Endothelial cell of umbilical vein (primary cell): ENCODE data around the gene OR51E2. TPM values are rescaled to one million over a fixed set of nuclear protein-coding genes. Genes with fewer than 3 reads are reported as not detected.

Experiments used
- BruUV-seq: library from RNA; stranded (reverse); fragments of 400-500 nt; replicated peaks from 2 replicates; lab custom pipeline; 2021; lab: Mats Ljungman, UMichigan
- CTCF ChIA-PET: fragments of 300-600, 350-600 bp; sonication (Branson Sonifier 250); formaldehyde crosslinking; loops from one replicate; lab custom pipeline; 2021; ENCODE audit warnings: antibody characterized with exemption, inconsistent platforms; lab: Charles Lee
- POLR2A ChIA-PET: fragments of 300-600, 350-600 bp; sonication (Branson Sonifier 250); formaldehyde crosslinking; loops from one replicate; lab custom pipeline; 2021; ENCODE audit warnings: antibody characterized with exemption, inconsistent platforms; lab: Charles Lee
- DNase-seq: peaks from one replicate; pipeline ENCODE4 v3.0.0-alpha.2; 2011; ENCODE audit warnings: low read depth, low spot score
- FAIRE-seq: peaks from 2 replicates; lab custom pipeline; 2011; peaks lifted over from hg19 to GRCh38; lab: Jason Lieb, UNC
- H2AFZ ChIP-seq: 2 replicates; pipeline ENCODE4 v1.6.0; 2012; ENCODE audit warnings: low read depth, low read length, control low read depth, inconsistent platforms
- H3K27ac ChIP-seq: 2 replicates; pipeline ENCODE4 v1.5.1; 2011; ENCODE audit warnings: low read depth, mild to moderate bottlenecking, control low read depth, low read length, moderate library complexity; ENCODE audit not compliant: insufficient read depth
- H3K27me3 ChIP-seq, 2 experiments: 2 replicates each; pipeline versions ENCODE4 v1.6.0 to v1.6.1; 2011; ENCODE audit warnings: low read length in 2 of 2, mixed read lengths in 1 of 2; ENCODE audit not compliant: control insufficient read depth in 2 of 2, insufficient read depth in 2 of 2
- H3K36me3 ChIP-seq, 2 experiments: 2 replicates in 1 of 2; 3 replicates in 1 of 2; pipeline ENCODE4 v1.5.1; 2011; ENCODE audit warnings: low read length in 2 of 2, mild to moderate bottlenecking in 1 of 2, moderate library complexity in 1 of 2; ENCODE audit not compliant: control insufficient read depth in 2 of 2, insufficient read depth in 2 of 2; ENCODE audit errors: extremely low read depth in 1 of 2
- H3K4me1 ChIP-seq: 3 replicates; pipeline ENCODE4 v1.5.1; 2011; ENCODE audit warnings: mild to moderate bottlenecking, low read length; ENCODE audit not compliant: control insufficient read depth, insufficient read depth; ENCODE audit errors: extremely low read depth
- H3K4me2 ChIP-seq: 2 replicates; pipeline ENCODE4 v1.6.1; 2011; ENCODE audit warnings: low read length, control low read depth, mixed read lengths; ENCODE audit not compliant: insufficient read depth
- H3K4me3 ChIP-seq, 3 experiments: fragments of 200-600 bp in 1 of 3; sonication (generic), shearing (Covaris generic) in 1 of 3; replicated peaks in 1 of 3; 2 replicates each; pipeline ENCODE4 v1.5.1; 2011 to 2016; ENCODE audit warnings: control low read depth in 3 of 3, low read length in 3 of 3, mild to moderate bottlenecking in 2 of 3, inconsistent platforms in 1 of 3, low read depth in 1 of 3, moderate library complexity in 1 of 3; ENCODE audit not compliant: insufficient read depth in 1 of 3
- H3K79me2 ChIP-seq: 2 replicates; pipeline ENCODE4 v1.6.0; 2012; ENCODE audit warnings: low read length, inconsistent platforms; ENCODE audit not compliant: control insufficient read depth, insufficient read depth
- H3K9ac ChIP-seq: replicated peaks from 2 replicates; pipeline ENCODE3; 2011; ENCODE audit warnings: low read length, control low read depth; ENCODE audit not compliant: insufficient read depth; ENCODE audit errors: extremely low read depth
- H3K9me1 ChIP-seq: replicated peaks from 3 replicates; pipeline ENCODE4 v1.6.0; 2011; ENCODE audit warnings: mild to moderate bottlenecking, low read length; ENCODE audit not compliant: control insufficient read depth, insufficient read depth; ENCODE audit errors: extremely low read depth
- H3K9me3 ChIP-seq: replicated peaks from 2 replicates; pipeline ENCODE4 v1.5.1; 2012; ENCODE audit warnings: low read length, inconsistent platforms; ENCODE audit not compliant: control insufficient read depth, insufficient read depth
- H4K20me1 ChIP-seq: replicated peaks from 2 replicates; pipeline ENCODE3; 2011; ENCODE audit warnings: mild to moderate bottlenecking, low read length; ENCODE audit not compliant: control insufficient read depth, insufficient read depth; ENCODE audit errors: extremely low read depth
- EZH2 ChIP-seq: IDR thresholded peaks from 2 replicates; pipeline ENCODE4 v1.6.1; 2012; ENCODE audit warnings: borderline replicate concordance, low read depth, mild to moderate bottlenecking, moderate library complexity, low read length, inconsistent platforms; ENCODE audit not compliant: severe bottlenecking
- FOS ChIP-seq: IDR thresholded peaks from 2 replicates; pipeline ENCODE4 v1.6.1; 2011; ENCODE audit warnings: mild to moderate bottlenecking, low read length, moderate library complexity, borderline replicate concordance; ENCODE audit not compliant: insufficient read depth
- GATA2 ChIP-seq: IDR thresholded peaks from 2 replicates; pipeline ENCODE4 v1.7.0; 2011; ENCODE audit warnings: low read depth, mild to moderate bottlenecking, moderate library complexity, mixed read lengths, low read length; ENCODE audit not compliant: insufficient read length, insufficient read depth
- JUN ChIP-seq: IDR thresholded peaks from 2 replicates; pipeline ENCODE4 v1.6.1; 2011; ENCODE audit warnings: borderline replicate concordance, low read depth; ENCODE audit not compliant: insufficient read length, insufficient read depth
- POLR2A ChIP-seq: IDR thresholded peaks from 2 replicates; pipeline ENCODE4 v1.6.1; 2012; ENCODE audit warnings: low read depth, mild to moderate bottlenecking, control low read depth, low read length
- POLR2AphosphoS5 ChIP-seq: IDR thresholded peaks from 2 replicates; pipeline ENCODE4 v1.6.1; 2012; ENCODE audit warnings: low read depth, mild to moderate bottlenecking, control low read depth, low read length, moderate library complexity; ENCODE audit not compliant: insufficient read depth
- dilution Hi-C: fragments of 300-500 bp; cut with MboI; formaldehyde crosslinking; loops from one replicate; pipeline ENCODE4 v1.15.0; 2019; ENCODE audit warnings: low sequenced_read_pairs; ENCODE audit not compliant: extremely low pct_ligation_motif_present
- intact Hi-C: fragments of 100-400 bp; cut with micrococcal nuclease; formaldehyde crosslinking; loops from one replicate; pipeline ENCODE4 v1.10.0; 2022
- polyA plus RNA-seq, 4 experiments: library from polyadenylated mRNA; depleted of rRNA in 3 of 4; stranded (reverse) in 3 of 4; unstranded in 1 of 4; fragments of >200 nt; gene quantifications; 2 replicates each; pipeline versions ENCODE4 v1.2.1 to v1.2.3, GENCODE V29; 2011 to 2012; ENCODE audit warnings: missing spikeins in 1 of 4
- total RNA-seq: library from RNA; stranded (reverse); gene quantifications from 2 replicates; pipeline ENCODE4 v1.2.3, GENCODE V29; 2021
- TF ChIP-seq, protein P1 (sequence below): IDR thresholded peaks from 2 replicates; pipeline ENCODE4 v1.6.1; 2011; ENCODE audit not compliant: insufficient read depth, insufficient read length

Gene OR51E2
- total and polyA plus RNA-seq, 2 donors (not counting 3 experiments of a cell fraction or from before 2014, with no cell fraction given) = not detected

DNA sequence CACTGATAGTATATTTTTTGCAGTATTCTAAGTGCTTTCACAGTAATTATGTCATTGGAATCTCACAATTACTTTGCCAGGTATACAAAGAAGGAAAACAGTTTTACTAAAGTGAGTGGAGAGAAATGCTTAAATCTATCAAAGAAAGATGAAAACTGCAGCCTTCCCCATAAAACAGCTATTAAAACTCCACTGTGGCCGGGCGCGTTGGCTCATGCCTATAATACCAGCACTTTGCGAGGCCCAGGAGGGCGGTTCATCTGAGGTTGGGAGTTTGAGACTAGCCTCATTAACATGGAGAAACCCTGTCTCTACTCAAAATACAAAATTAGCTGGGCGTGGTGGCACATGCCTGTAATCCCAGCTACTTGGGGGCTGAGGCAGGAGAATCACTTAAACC lies 34.8 kb downstream of the OR51E2 start:
- Histone ChIP-seq H3K9ac (no peak overlapping the region), H3K9me1 (no peaks in the 10 kb centered on the region), H3K4me1 (no peaks in the 10 kb centered on the region), H2AFZ (no peak overlapping the region), H3K79me2 (no peaks in the 10 kb centered on the region), H3K27ac (no peak overlapping the region), H4K20me1 (no peaks in the 10 kb centered on the region), H3K9me3 (no peaks in the 10 kb centered on the region), H3K4me2 (no peak overlapping the region), H3K36me3 (no peaks in the 10 kb centered on the region), H3K4me3 (no peak overlapping the region), H3K27me3 (no peaks in the 10 kb centered on the region)
- ChIA-PET POLR2A (no interaction called here), CTCF (no interaction called here)
- intact Hi-C loops = no loop called here
- BruUV-seq = no TSS peak
- TF ChIP-seq FOS (no peak), JUN (no peak), GATA2 (no peak), POLR2A (no peak), EZH2 (no peak), POLR2AphosphoS5 (no peak)
- TF ChIP-seq, protein P1, sequence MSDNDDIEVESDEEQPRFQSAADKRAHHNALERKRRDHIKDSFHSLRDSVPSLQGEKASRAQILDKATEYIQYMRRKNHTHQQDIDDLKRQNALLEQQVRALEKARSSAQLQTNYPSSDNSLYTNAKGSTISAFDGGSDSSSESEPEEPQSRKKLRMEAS = no peak
- FAIRE-seq (no peak), DNase-seq (no peak)
- dilution Hi-C loops = no loop called here

DNA sequence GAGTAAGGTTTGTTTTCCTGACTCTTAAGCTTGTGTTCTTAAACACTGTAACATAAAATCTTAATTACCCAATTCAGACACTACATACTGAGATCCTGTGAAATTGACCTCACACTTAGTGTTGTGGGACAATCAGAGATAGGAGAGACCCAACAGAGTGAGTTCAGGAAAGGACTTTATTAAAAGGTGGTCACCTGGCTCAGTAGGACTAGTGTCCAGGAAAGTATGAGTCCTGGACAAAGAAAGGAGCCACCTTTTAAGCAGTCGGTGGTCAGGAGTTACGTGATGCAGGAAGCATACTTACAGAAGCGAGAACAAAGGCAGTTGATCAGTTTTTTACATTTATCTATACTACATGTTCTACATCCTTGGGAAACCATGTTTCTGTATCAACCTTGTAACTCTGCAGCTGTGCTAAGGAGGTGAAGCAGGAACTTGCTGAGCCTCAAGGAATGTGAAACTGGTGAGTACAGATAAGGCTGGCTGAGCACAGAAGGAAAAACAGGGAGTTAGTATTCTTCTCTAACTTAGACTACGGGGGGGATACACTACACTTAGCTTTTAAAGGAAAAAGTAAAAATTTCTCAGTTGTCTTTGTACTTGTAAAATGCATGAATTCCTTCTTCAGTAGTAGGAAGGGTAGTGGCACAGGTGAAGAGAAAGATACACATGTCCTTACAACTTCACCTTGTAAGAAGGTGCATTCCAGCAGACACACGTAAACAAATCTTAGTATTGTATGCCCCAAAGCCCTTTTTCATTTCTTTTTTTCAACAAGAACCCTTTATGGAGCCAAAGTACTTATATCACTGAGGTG lies 38.8 kb downstream of the OR51E2 start:
- POLR2A ChIA-PET = no interaction called here
- no peak overlapping the region for H3K9ac ChIP-seq
- no peaks in the 10 kb centered on the region for H3K79me2 ChIP-seq
- no peak overlapping the region for H2AFZ ChIP-seq
- dilution Hi-C loops (no loop called here), intact Hi-C loops (no loop called here)
- DNase-seq = no peak
- no peaks in the 10 kb centered on the region for H3K9me1 ChIP-seq
- CTCF ChIA-PET = no interaction called here
- no peak overlapping the region for H3K4me2 ChIP-seq
- no peaks in the 10 kb centered on the region for H3K9me3 ChIP-seq
- no peaks in the 10 kb centered on the region for H3K36me3 ChIP-seq
- no peaks in the 10 kb centered on the region for H4K20me1 ChIP-seq
- BruUV-seq = no TSS peak
- no peak for TF ChIP-seq JUN
- no peak for TF ChIP-seq EZH2
- no peaks in the 10 kb centered on the region for H3K4me1 ChIP-seq
- H3K4me3 ChIP-seq = no peak overlapping the region
- FAIRE-seq = no peak
- H3K27ac ChIP-seq = no peak overlapping the region
- no peaks in the 10 kb centered on the region for H3K27me3 ChIP-seq
